ENCODE data around the gene TNNC1. TPM values are rescaled to one million over a fixed set of nuclear protein-coding genes. Genes with fewer than 3 reads are reported as not detected.

TNNC1 gene
- total and polyA plus RNA-seq, 9 of the 15 experiments (the other 6 are each of a cell fraction or from before 2014, with no cell fraction given), result 0.08 to 0.85 (median 0.42) TPM; not detected in 4

GRCh38 chr3:52477076-52477795 is 23.4 kb upstream of the TNNC1 start (continued):
- TF ChIP-seq, protein P1, sequence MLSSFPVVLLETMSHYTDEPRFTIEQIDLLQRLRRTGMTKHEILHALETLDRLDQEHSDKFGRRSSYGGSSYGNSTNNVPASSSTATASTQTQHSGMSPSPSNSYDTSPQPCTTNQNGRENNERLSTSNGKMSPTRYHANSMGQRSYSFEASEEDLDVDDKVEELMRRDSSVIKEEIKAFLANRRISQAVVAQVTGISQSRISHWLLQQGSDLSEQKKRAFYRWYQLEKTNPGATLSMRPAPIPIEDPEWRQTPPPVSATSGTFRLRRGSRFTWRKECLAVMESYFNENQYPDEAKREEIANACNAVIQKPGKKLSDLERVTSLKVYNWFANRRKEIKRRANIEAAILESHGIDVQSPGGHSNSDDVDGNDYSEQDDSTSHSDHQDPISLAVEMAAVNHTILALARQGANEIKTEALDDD (IDR thresholded peaks at IDR 0.05), result no peak

- no peaks in the 10 kb centered on the region for H3K27me3 ChIP-seq (ENCODE audit: control insufficient read depth in 2 of 2, insufficient read depth in 2 of 2, low read length in 2 of 2)
- H3K9ac ChIP-seq (ENCODE audit: insufficient read depth in 1 of 2, low read depth in 2 of 2, low read length in 2 of 2), result no peak overlapping the region
- no peak overlapping the region for H3K4me2 ChIP-seq (ENCODE audit: insufficient read depth, low read length)
- H3K9me1 ChIP-seq (ENCODE audit: control insufficient read depth, insufficient read depth, low read length), result no peaks in the 10 kb centered on the region
- no peak for TF ChIP-seq ZNF143 (CRISPR knock-in tag; IDR thresholded peaks at IDR 0.05)
- TF ChIP-seq, protein P2, sequence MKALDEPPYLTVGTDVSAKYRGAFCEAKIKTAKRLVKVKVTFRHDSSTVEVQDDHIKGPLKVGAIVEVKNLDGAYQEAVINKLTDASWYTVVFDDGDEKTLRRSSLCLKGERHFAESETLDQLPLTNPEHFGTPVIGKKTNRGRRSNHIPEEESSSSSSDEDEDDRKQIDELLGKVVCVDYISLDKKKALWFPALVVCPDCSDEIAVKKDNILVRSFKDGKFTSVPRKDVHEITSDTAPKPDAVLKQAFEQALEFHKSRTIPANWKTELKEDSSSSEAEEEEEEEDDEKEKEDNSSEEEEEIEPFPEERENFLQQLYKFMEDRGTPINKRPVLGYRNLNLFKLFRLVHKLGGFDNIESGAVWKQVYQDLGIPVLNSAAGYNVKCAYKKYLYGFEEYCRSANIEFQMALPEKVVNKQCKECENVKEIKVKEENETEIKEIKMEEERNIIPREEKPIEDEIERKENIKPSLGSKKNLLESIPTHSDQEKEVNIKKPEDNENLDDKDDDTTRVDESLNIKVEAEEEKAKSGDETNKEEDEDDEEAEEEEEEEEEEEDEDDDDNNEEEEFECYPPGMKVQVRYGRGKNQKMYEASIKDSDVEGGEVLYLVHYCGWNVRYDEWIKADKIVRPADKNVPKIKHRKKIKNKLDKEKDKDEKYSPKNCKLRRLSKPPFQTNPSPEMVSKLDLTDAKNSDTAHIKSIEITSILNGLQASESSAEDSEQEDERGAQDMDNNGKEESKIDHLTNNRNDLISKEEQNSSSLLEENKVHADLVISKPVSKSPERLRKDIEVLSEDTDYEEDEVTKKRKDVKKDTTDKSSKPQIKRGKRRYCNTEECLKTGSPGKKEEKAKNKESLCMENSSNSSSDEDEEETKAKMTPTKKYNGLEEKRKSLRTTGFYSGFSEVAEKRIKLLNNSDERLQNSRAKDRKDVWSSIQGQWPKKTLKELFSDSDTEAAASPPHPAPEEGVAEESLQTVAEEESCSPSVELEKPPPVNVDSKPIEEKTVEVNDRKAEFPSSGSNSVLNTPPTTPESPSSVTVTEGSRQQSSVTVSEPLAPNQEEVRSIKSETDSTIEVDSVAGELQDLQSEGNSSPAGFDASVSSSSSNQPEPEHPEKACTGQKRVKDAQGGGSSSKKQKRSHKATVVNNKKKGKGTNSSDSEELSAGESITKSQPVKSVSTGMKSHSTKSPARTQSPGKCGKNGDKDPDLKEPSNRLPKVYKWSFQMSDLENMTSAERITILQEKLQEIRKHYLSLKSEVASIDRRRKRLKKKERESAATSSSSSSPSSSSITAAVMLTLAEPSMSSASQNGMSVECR (CRISPR knock-in tag; IDR thresholded peaks at IDR 0.05), result no peak
- 0 out of 2 replicates have a peak, but pooled peaks have one; percentile 15 for TF ChIP-seq POLR2G (IDR thresholded peaks at IDR 0.05; ENCODE audit: low read depth, low read length)
- ChIA-PET POLR2A (interaction anchor here (1.3 kb wide), 1 partner anchor 32 kb away, joined by 4 read pairs; no protein-coding TSS in a partner anchor), CTCF (ENCODE audit: low intra/inter-chr PET ratio) (no interaction called here)
- WGBS (ENCODE audit: insufficient coverage, low coverage, missing lambda C conversion rate), result 91% methylated on average over 4 of the region's 5 CpGs
- H4K20me1 ChIP-seq (replicated peaks; ENCODE audit: control insufficient read depth, insufficient read depth, low read length), result no peaks in the 10 kb centered on the region
- no peak for DNase-seq (ENCODE audit: extremely low read depth in 1 of 4, low spot score in 3 of 4)
- in situ Hi-C loops (cut with MboI) (no loop called here), intact Hi-C loops (cut with micrococcal nuclease) (no loop called here)
- no TSS peak for BruUV-seq (replicated peaks)
- ATAC-seq, result no peak
- peaks cover 0 to 9% of the 10 kb centered on the region in 2 experiments; a peak in 2 of 5 replicates for H3K4me1 ChIP-seq (replicated peaks in 1 of 2; ENCODE audit: control insufficient read depth in 2 of 2, insufficient read depth in 2 of 2, low read length in 2 of 2)
- H3K36me3 ChIP-seq (ENCODE audit: control insufficient read depth, insufficient read depth, low read length), result peaks cover 66% of the 10 kb centered on the region; the same call in 2 of the 3 replicates
- no peaks in the 10 kb centered on the region for H3K9me3 ChIP-seq (replicated peaks; ENCODE audit: control insufficient read depth, insufficient read depth, low read depth, low read length)
- H2AFZ ChIP-seq (ENCODE audit: low read depth, low read length), result no peak overlapping the region
- no peak overlapping the region for H3K4me3 ChIP-seq
- FAIRE-seq, result no peak
- H3K27ac ChIP-seq (ENCODE audit: extremely low read depth, low read depth, low read length), result no peak overlapping the region
- H3K79me2 ChIP-seq (ENCODE audit: control insufficient read depth, insufficient read depth, low read length), result no peaks in the 10 kb centered on the region
Measured at GRCh38 chr3:52473026-52473425, 19.2 kb upstream of the TNNC1 start.

Measured in K562 (cell line).